HCT116 (cell line): ENCODE data around the gene RIC8A. TPM values are rescaled to one million over a fixed set of nuclear protein-coding genes. Genes with fewer than 3 reads are reported as not detected.

Experiments used
- ATAC-seq: fragments of 200-7000 bp; cut with Tn5 transposase; 2 replicates; pipeline ENCODE4 v1.9.1; 2020; ENCODE audit warnings: mild to moderate bottlenecking, moderate library complexity
- BruUV-seq: library from RNA; stranded (reverse); fragments of 400-500 nt; replicated peaks from 2 replicates; lab custom pipeline; 2021; lab: Mats Ljungman, UMichigan
- CTCF ChIA-PET: fragments of 300-600 bp; sonication (Branson Sonifier 250); formaldehyde crosslinking; loops from one replicate; lab custom pipeline; 2021; ENCODE audit warnings: antibody characterized with exemption; lab: Charles Lee
- POLR2A ChIA-PET: fragments of 300-600, 350-600 bp; sonication (Branson Sonifier 250); formaldehyde crosslinking; loops from one replicate; lab custom pipeline; 2021; ENCODE audit warnings: antibody characterized with exemption; lab: Charles Lee
- RAD21 ChIA-PET, 2 experiments: fragments of 300-600 bp; sonication (Branson Sonifier 250); formaldehyde crosslinking; loops; one replicate each; lab custom pipeline; 2023; ENCODE audit warnings: low total read pairs in 2 of 2; ENCODE audit not compliant: uncharacterized antibody in 2 of 2, unreplicated experiment in 2 of 2, low non-redundant PET in 1 of 2; lab: Charles Lee
- DNase-seq: peaks from one replicate; pipeline ENCODE4 v3.0.0-alpha.2; 2010; ENCODE audit warnings: low read depth, low spot score
- H2AFZ ChIP-seq: fragments of 200-600 bp; shearing (Covaris generic), sonication (generic); 2 replicates; pipeline ENCODE4 v1.6.1; 2017; ENCODE audit warnings: low read depth, mixed run types, mixed read lengths, antibody characterized with exemption, low read length; ENCODE audit not compliant: poor library complexity, severe bottlenecking
- H3K27ac ChIP-seq: 2 replicates; pipeline ENCODE4 v1.5.1; 2012; ENCODE audit warnings: low read depth, low read length
- H3K27me3 ChIP-seq: fragments of 200-600 bp; sonication (generic); 2 replicates; pipeline ENCODE4 v1.6.1; 2016; ENCODE audit warnings: mixed run types, low read length, mixed read lengths; ENCODE audit not compliant: insufficient read depth
- H3K36me3 ChIP-seq, 2 experiments: fragments of 200-500 bp in 1 of 2; fragments of 200-600 bp in 1 of 2; sonication (Bioruptor generic) in 1 of 2; sonication (generic) in 1 of 2; 2 replicates each; pipeline versions ENCODE4 v1.5.1 to v1.6.1; 2014 to 2016; ENCODE audit warnings: low read length in 2 of 2, inconsistent platforms in 1 of 2, mixed read lengths in 1 of 2, mixed run types in 1 of 2; ENCODE audit not compliant: insufficient read depth in 2 of 2, control insufficient read depth in 1 of 2
- H3K4me1 ChIP-seq, 2 experiments: fragments of 200-600 bp in 1 of 2; sonication (generic) in 1 of 2; 2 replicates each; pipeline versions ENCODE4 v1.5.1 to v1.6.1; 2012 to 2017; ENCODE audit warnings: low read length in 2 of 2, inconsistent platforms in 1 of 2, mild to moderate bottlenecking in 1 of 2, mixed read lengths in 1 of 2, mixed run types in 1 of 2, moderate library complexity in 1 of 2; ENCODE audit not compliant: insufficient read depth in 2 of 2, control insufficient read depth in 1 of 2
- H3K4me2 ChIP-seq: fragments of 200-600 bp; sonication (generic); 2 replicates; pipeline ENCODE4 v1.6.1; 2017; ENCODE audit warnings: mixed run types, low read length, mixed read lengths
- H3K4me3 ChIP-seq, 2 experiments: fragments of 200-600 bp in 1 of 2; sonication (generic) in 1 of 2; replicated peaks in 1 of 2; 2 replicates each; pipeline ENCODE4 v1.5.1; 2011 to 2016; ENCODE audit warnings: low read length in 2 of 2, control low read depth in 1 of 2, low read depth in 1 of 2, mild to moderate bottlenecking in 1 of 2, mixed read lengths in 1 of 2, mixed run types in 1 of 2
- H3K79me2 ChIP-seq: fragments of 200-600 bp; sonication (generic); 2 replicates; pipeline ENCODE4 v1.6.1; 2017; ENCODE audit warnings: mild to moderate bottlenecking, mixed run types, low read length, moderate library complexity, mixed read lengths; ENCODE audit not compliant: insufficient read depth
- H3K9ac ChIP-seq: fragments of 200-600 bp; sonication (generic); 2 replicates; pipeline ENCODE4 v1.6.1; 2016; ENCODE audit warnings: low read length, mixed read lengths
- H3K9me2 ChIP-seq: fragments of 200-600 bp; sonication (generic), shearing (Covaris generic); 2 replicates; pipeline ENCODE4 v1.6.1; 2017; ENCODE audit warnings: mixed run types, mild to moderate bottlenecking, moderate library complexity; ENCODE audit not compliant: insufficient read depth
- H3K9me3 ChIP-seq, 2 experiments: fragments of 200-500 bp in 1 of 2; fragments of 200-600 bp in 1 of 2; sonication (Bioruptor generic) in 1 of 2; sonication (generic) in 1 of 2; 2 replicates each; pipeline ENCODE4 v1.6.1; 2014 to 2017; ENCODE audit warnings: low read length in 2 of 2, mixed read lengths in 2 of 2, inconsistent platforms in 1 of 2, low read depth in 1 of 2, mild to moderate bottlenecking in 1 of 2, mixed run types in 1 of 2, moderate library complexity in 1 of 2; ENCODE audit not compliant: control insufficient read depth in 1 of 2, insufficient read depth in 1 of 2
- H4K20me1 ChIP-seq: fragments of 200-600 bp; sonication (generic), shearing (Covaris generic); 2 replicates; pipeline ENCODE4 v1.6.1; 2017; ENCODE audit warnings: mixed run types, mild to moderate bottlenecking, moderate library complexity; ENCODE audit not compliant: insufficient read depth
- ATF3 ChIP-seq: IDR thresholded peaks from 2 replicates; pipeline ENCODE4 v1.6.1; 2012
- CBX3 ChIP-seq: IDR thresholded peaks from 2 replicates; pipeline ENCODE4 v1.6.1; 2012; ENCODE audit warnings: low read depth
- CEBPB ChIP-seq: IDR thresholded peaks from 2 replicates; pipeline ENCODE4 v1.6.1; 2012; ENCODE audit warnings: low read depth
- ELF1 ChIP-seq: IDR thresholded peaks from 2 replicates; pipeline ENCODE4 v1.6.1; 2012; ENCODE audit warnings: low read depth, borderline replicate concordance
- EZH2phosphoT487 ChIP-seq: fragments of 200-600 bp; IDR thresholded peaks from 2 replicates; pipeline ENCODE4 v1.6.1; 2018; ENCODE audit warnings: antibody characterized with exemption, borderline replicate concordance
- FOSL1 ChIP-seq: IDR thresholded peaks from 2 replicates; pipeline ENCODE4 v1.6.1; 2012; ENCODE audit warnings: low read depth
- POLR2A ChIP-seq: IDR thresholded peaks from 2 replicates; pipeline ENCODE4 v1.7.0; 2011; ENCODE audit warnings: borderline replicate concordance; ENCODE audit not compliant: insufficient read depth, insufficient read length; ENCODE audit errors: extremely low read depth
- RAD21 ChIP-seq: IDR thresholded peaks from 2 replicates; pipeline ENCODE4 v1.6.1; 2012; ENCODE audit warnings: low read depth, mild to moderate bottlenecking
- SRF ChIP-seq: IDR thresholded peaks from 2 replicates; pipeline ENCODE4 v1.6.1; 2012; ENCODE audit warnings: low read depth
- YY1 ChIP-seq: IDR thresholded peaks from 2 replicates; pipeline ENCODE4 v1.6.1; 2011; ENCODE audit warnings: low read length, low read depth, moderate library complexity, mild to moderate bottlenecking; ENCODE audit not compliant: insufficient replicate concordance; ENCODE audit errors: extremely low read depth
- ZFX ChIP-seq: fragments of 450-650 bp; IDR thresholded peaks from 2 replicates; pipeline ENCODE4 v1.6.1; 2017
- ZNF274 ChIP-seq: fragments of 200-500 bp; sonication (Bioruptor generic); IDR thresholded peaks from 2 replicates; pipeline ENCODE4 v1.6.1; 2014; ENCODE audit warnings: mild to moderate bottlenecking, low read depth, low read length, inconsistent platforms
- intact Hi-C: fragments of 100-400 bp; cut with micrococcal nuclease; formaldehyde crosslinking; loops from 2 replicates; pipeline ENCODE4 v1.10.0; 2022
- total RNA-seq: library from RNA; stranded (reverse); gene quantifications from one replicate; pipeline ENCODE4 v1.2.1, GENCODE V29; 2021; ENCODE audit not compliant: unreplicated experiment

Gene RIC8A
- total RNA-seq, 1 experiment from 2014 or later: 75.2 TPM

GRCh38 chr11:196786-197731 lies 10.4 kb upstream of the RIC8A start:
- no peaks in the 10 kb centered on the region for H3K27me3 ChIP-seq
- ChIA-PET POLR2A (no interaction called here), RAD21 (no interaction called here), CTCF (interaction anchor here (0.8 kb wide), 1 partner anchor 54 kb away, joined by 3 read pairs; no protein-coding TSS in a partner anchor)
- no peaks in the 10 kb centered on the region for H3K9me2 ChIP-seq
- H3K36me3 ChIP-seq: no peaks in the 10 kb centered on the region
- no peak overlapping the region for H3K4me2 ChIP-seq
- H3K4me3 ChIP-seq: no peak overlapping the region
- BruUV-seq: no TSS peak
- H4K20me1 ChIP-seq: no peaks in the 10 kb centered on the region
- DNase-seq (no peak), ATAC-seq (no peak)
- H3K27ac ChIP-seq: no peak overlapping the region
- TF ChIP-seq RAD21 (no peak), EZH2phosphoT487 (no peak), ELF1 (no peak), ATF3 (no peak), CEBPB (no peak), CBX3 (no peak), YY1 (no peak), SRF (no peak), ZFX (no peak), ZNF274 (no peak), POLR2A (no peak), FOSL1 (no peak)
- H2AFZ ChIP-seq: no peak overlapping the region
- H3K9ac ChIP-seq: no peak overlapping the region
- no peaks in the 10 kb centered on the region for H3K79me2 ChIP-seq
- H3K9me3 ChIP-seq: no peaks in the 10 kb centered on the region
- intact Hi-C loops: no loop called here
- no peaks in the 10 kb centered on the region for H3K4me1 ChIP-seq
